GM12878 (cell line): ENCODE data around the gene SNRNP200. TPM values are rescaled to one million over a fixed set of nuclear protein-coding genes. Genes with fewer than 3 reads are reported as not detected.

Source experiments
- ATAC-seq: fragments of 200-7000 bp; cut with Tn5 transposase; 3 replicates; pipeline ENCODE4 v1.9.1; 2020; ENCODE audit warnings: mild to moderate bottlenecking, moderate library complexity
- BruUV-seq: library from RNA; stranded (reverse); fragments of 400-500 nt; replicated peaks from 2 replicates; lab custom pipeline; 2021; lab: Mats Ljungman, UMichigan
- CTCF ChIA-PET: fragments of 300-600 bp; sonication (Branson Sonifier 250); formaldehyde crosslinking; extraction: SDS; loops from one replicate; lab custom pipeline; 2021; ENCODE audit warnings: inconsistent platforms; lab: Yijun Ruan, JAX
- POLR2A ChIA-PET: fragments of 350-600 bp; formaldehyde crosslinking; extraction: SDS; loops from one replicate; lab custom pipeline; 2021; ENCODE audit warnings: inconsistent platforms; lab: Charles Lee
- RAD21 ChIA-PET: fragments of 300-600 bp; sonication (Branson Sonifier 250); formaldehyde crosslinking; loops from one replicate; lab custom pipeline; 2023; ENCODE audit warnings: antibody characterized with exemption; ENCODE audit not compliant: unreplicated experiment; lab: Charles Lee
- SMC1A ChIA-PET: fragments of 300-600 bp; sonication (Branson Sonifier 250); formaldehyde crosslinking; loops from one replicate; lab custom pipeline; 2023; ENCODE audit not compliant: unreplicated experiment, uncharacterized antibody; lab: Charles Lee
- DNase-seq: peaks from one replicate; pipeline ENCODE4 v3.0.0-alpha.2; 2011; ENCODE audit warnings: low read depth, low spot score
- FAIRE-seq: peaks from 3 replicates; lab custom pipeline; 2011; peaks lifted over from hg19 to GRCh38; lab: Jason Lieb, UNC
- H2AFZ ChIP-seq: 2 replicates; pipeline ENCODE4 v1.6.0; 2011; ENCODE audit warnings: low read depth, low read length, control low read depth; ENCODE audit not compliant: control insufficient read depth
- H3K27ac ChIP-seq: 2 replicates; pipeline ENCODE4 v1.5.1; 2011; ENCODE audit warnings: control low read depth; ENCODE audit not compliant: control insufficient read depth, insufficient read depth
- H3K27me3 ChIP-seq, 2 experiments: replicated peaks in 1 of 2; 2 replicates each; pipeline versions ENCODE4 v1.6.0 to v1.6.1; 2011; ENCODE audit warnings: low read length in 1 of 2; ENCODE audit not compliant: control insufficient read depth in 2 of 2, insufficient read depth in 2 of 2
- H3K36me3 ChIP-seq, 2 experiments: 2 replicates each; pipeline ENCODE4 v1.5.1; 2011; ENCODE audit warnings: low read length in 1 of 2; ENCODE audit not compliant: control insufficient read depth in 2 of 2, insufficient read depth in 2 of 2
- H3K4me1 ChIP-seq: 2 replicates; pipeline ENCODE4 v1.6.1; 2011; ENCODE audit warnings: mild to moderate bottlenecking, low read length, moderate library complexity, mixed read lengths; ENCODE audit not compliant: control insufficient read depth, insufficient read depth
- H3K4me2 ChIP-seq: 2 replicates; pipeline ENCODE4 v1.6.0; 2011; ENCODE audit warnings: control low read depth; ENCODE audit not compliant: control insufficient read depth, insufficient read depth
- H3K4me3 ChIP-seq: fragments of 200-600 bp; sonication (generic); 2 replicates; pipeline ENCODE4 v1.5.1; 2016
- H3K79me2 ChIP-seq: 2 replicates; pipeline ENCODE4 v1.6.0; 2011; ENCODE audit warnings: low read length; ENCODE audit not compliant: control insufficient read depth, insufficient read depth
- H3K9ac ChIP-seq: 2 replicates; pipeline ENCODE4 v1.8.0; 2011; ENCODE audit warnings: low read length, control low read depth, mixed read lengths; ENCODE audit not compliant: control insufficient read depth, insufficient read depth
- H3K9me3 ChIP-seq: replicated peaks from 3 replicates; pipeline ENCODE4 v1.5.1; 2011; ENCODE audit warnings: mild to moderate bottlenecking, low read length; ENCODE audit not compliant: control insufficient read depth, insufficient read depth
- H4K20me1 ChIP-seq: 2 replicates; pipeline ENCODE4 v1.6.0; 2011; ENCODE audit not compliant: control insufficient read depth, insufficient read depth
- CREB1 ChIP-seq: IDR thresholded peaks from 2 replicates; pipeline ENCODE4 v1.6.1; 2012; ENCODE audit warnings: low read depth, mild to moderate bottlenecking, inconsistent platforms
- IKZF1 ChIP-seq: fragments of 450-650 bp; conservative IDR thresholded peaks from 2 replicates; pipeline ENCODE4 v1.6.1; 2017; ENCODE audit warnings: antibody characterized with exemption, mild to moderate bottlenecking
- MYC ChIP-seq: IDR thresholded peaks from 2 replicates; pipeline ENCODE4 v1.6.1; 2011; ENCODE audit warnings: mild to moderate bottlenecking, low read length, moderate library complexity, inconsistent platforms; ENCODE audit not compliant: insufficient read depth, insufficient replicate concordance, insufficient read length, severe bottlenecking
- NFXL1 ChIP-seq: fragments of 450-650 bp; IDR thresholded peaks from 2 replicates; pipeline ENCODE4 v1.6.1; 2017; ENCODE audit warnings: antibody characterized with exemption, mild to moderate bottlenecking, borderline replicate concordance
- NFYA ChIP-seq: IDR thresholded peaks from 2 replicates; pipeline ENCODE4 v1.6.1; 2011; ENCODE audit warnings: low read depth, mild to moderate bottlenecking, low read length, improper control_type of control experiment, borderline replicate concordance
- POLR2A ChIP-seq: IDR thresholded peaks from 2 replicates; pipeline ENCODE4 v1.6.1; 2011; ENCODE audit warnings: low read depth, mild to moderate bottlenecking, low read length
- STAT1 ChIP-seq: fragments of 450-650 bp; conservative IDR thresholded peaks from 2 replicates; pipeline ENCODE4 v1.6.1; 2014; ENCODE audit warnings: antibody characterized with exemption, mild to moderate bottlenecking
- USF1 ChIP-seq: IDR thresholded peaks from 2 replicates; pipeline ENCODE4 v1.6.1; 2011; ENCODE audit warnings: borderline replicate concordance, low read depth, mild to moderate bottlenecking, moderate library complexity, mixed read lengths, low read length; ENCODE audit not compliant: insufficient read depth; ENCODE audit errors: extremely low read length
- ZNF24 ChIP-seq: fragments of 450-650 bp; IDR thresholded peaks from 2 replicates; pipeline ENCODE4 v1.6.1; 2017; ENCODE audit warnings: antibody characterized with exemption, mild to moderate bottlenecking
- ZNF274 ChIP-seq: IDR thresholded peaks from one replicate; pipeline ENCODE4 v1.8.0; 2011; ENCODE audit not compliant: insufficient read length, insufficient read depth
- WGBS: methylation state at CpG from one replicate; pipeline ENCODE4 v1.1.6; 2016; ENCODE audit warnings: low lambda C conversion rate; ENCODE audit not compliant: insufficient replicate concordance, insufficient coverage; ENCODE audit errors: missing lambda C conversion rate; 5-methylcytosine and 5-hydroxymethylcytosine counted together
- in situ Hi-C: fragments of 300-500 bp; cut with MboI; formaldehyde crosslinking; loops from 9 replicates; pipeline ENCODE4 v1.14.3; 2018; ENCODE audit warnings: mixed read lengths
- intact Hi-C: fragments of 100-400 bp; cut with micrococcal nuclease; formaldehyde crosslinking; loops from one replicate; pipeline ENCODE4 v1.14.2; 2022; ENCODE audit not compliant: unreplicated experiment
- polyA plus RNA-seq, 11 experiments: library from polyadenylated mRNA; depleted of rRNA in 4 of 11; unstranded in 6 of 11; stranded (reverse) in 5 of 11; fragments of >200 nt; fragmentation: Nextera tagmentation in 4 of 11; fragmentation: Illumina TruSeq in 1 of 11; extraction: Ambion mirVana in 4 of 11; extraction: Trizol in 1 of 11; gene quantifications; 1 replicate in 1 of 11; 2 replicates in 10 of 11; pipeline versions ENCODE4 v1.2.1 to v1.2.3, GENCODE V29; 2011 to 2016; ENCODE audit warnings: inconsistent platforms in 2 of 11, missing spikeins in 2 of 11, low read depth in 1 of 11
- total RNA-seq, 4 experiments: library from RNA; depleted of rRNA in 3 of 4; stranded (reverse); fragments of >200 nt in 3 of 4; fragmentation: Illumina TruSeq in 1 of 4; extraction: Trizol in 1 of 4; gene quantifications; 2 replicates each; pipeline versions ENCODE4 v1.2.1 to v1.2.3, GENCODE V29; 2013 to 2021
- TF ChIP-seq, protein P1 (sequence below): IDR thresholded peaks from 2 replicates; pipeline ENCODE4 v1.6.1; 2012; ENCODE audit warnings: improper control_type of control experiment, low read depth, low read length; ENCODE audit not compliant: insufficient replicate concordance

The SNRNP200 gene
- total and polyA plus RNA-seq, 10 of the 15 experiments (the other 5 are each of a cell fraction or from before 2014, with no cell fraction given) = 59.2 to 176 (median 106) TPM

GRCh38 chr2:96301865-96302264 is 3.5 kb downstream of the SNRNP200 start:
- DNase-seq = no peak
- ChIA-PET CTCF (interaction anchor here (0.6 to 1.3 kb wide), 5 partner anchors 9 to 309 kb away, joined by 3 to 4 read pairs (median 4); no protein-coding TSS in a partner anchor), SMC1A (interaction anchor here (0.7 to 3.1 kb wide), 8 partner anchors 9 to 43 kb away, joined by 3 to 9 read pairs (median 4); partner anchors contain the start of gene NCAPH), POLR2A (interaction anchor here (0.6 to 0.7 kb wide), 2 partner anchors 50 to 94 kb away, joined by 3 read pairs; no protein-coding TSS in a partner anchor), RAD21 (interaction anchor here (2.0 kb wide), 2 partner anchors 21 to 43 kb away, joined by 7 to 8 read pairs; no protein-coding TSS in a partner anchor)
- Histone ChIP-seq H2AFZ (no peak overlapping the region), H3K36me3 (peaks cover 12 to 40% of the 10 kb centered on the region in 2 experiments), H3K9ac (no peak overlapping the region), H3K4me3 (no peak overlapping the region), H3K9me3 (no peaks in the 10 kb centered on the region), H3K27me3 (no peaks in the 10 kb centered on the region), H4K20me1 (no peaks in the 10 kb centered on the region), H3K79me2 (peaks cover 44% of the 10 kb centered on the region), H3K4me1 (peaks cover 5% of the 10 kb centered on the region), H3K4me2 (no peak overlapping the region), H3K27ac (no peak overlapping the region)
- no peak for FAIRE-seq
- WGBS = 45% methylated on average over 1 of the region's 1 CpG
- in situ Hi-C loops = no loop called here
- TF ChIP-seq, protein P1, sequence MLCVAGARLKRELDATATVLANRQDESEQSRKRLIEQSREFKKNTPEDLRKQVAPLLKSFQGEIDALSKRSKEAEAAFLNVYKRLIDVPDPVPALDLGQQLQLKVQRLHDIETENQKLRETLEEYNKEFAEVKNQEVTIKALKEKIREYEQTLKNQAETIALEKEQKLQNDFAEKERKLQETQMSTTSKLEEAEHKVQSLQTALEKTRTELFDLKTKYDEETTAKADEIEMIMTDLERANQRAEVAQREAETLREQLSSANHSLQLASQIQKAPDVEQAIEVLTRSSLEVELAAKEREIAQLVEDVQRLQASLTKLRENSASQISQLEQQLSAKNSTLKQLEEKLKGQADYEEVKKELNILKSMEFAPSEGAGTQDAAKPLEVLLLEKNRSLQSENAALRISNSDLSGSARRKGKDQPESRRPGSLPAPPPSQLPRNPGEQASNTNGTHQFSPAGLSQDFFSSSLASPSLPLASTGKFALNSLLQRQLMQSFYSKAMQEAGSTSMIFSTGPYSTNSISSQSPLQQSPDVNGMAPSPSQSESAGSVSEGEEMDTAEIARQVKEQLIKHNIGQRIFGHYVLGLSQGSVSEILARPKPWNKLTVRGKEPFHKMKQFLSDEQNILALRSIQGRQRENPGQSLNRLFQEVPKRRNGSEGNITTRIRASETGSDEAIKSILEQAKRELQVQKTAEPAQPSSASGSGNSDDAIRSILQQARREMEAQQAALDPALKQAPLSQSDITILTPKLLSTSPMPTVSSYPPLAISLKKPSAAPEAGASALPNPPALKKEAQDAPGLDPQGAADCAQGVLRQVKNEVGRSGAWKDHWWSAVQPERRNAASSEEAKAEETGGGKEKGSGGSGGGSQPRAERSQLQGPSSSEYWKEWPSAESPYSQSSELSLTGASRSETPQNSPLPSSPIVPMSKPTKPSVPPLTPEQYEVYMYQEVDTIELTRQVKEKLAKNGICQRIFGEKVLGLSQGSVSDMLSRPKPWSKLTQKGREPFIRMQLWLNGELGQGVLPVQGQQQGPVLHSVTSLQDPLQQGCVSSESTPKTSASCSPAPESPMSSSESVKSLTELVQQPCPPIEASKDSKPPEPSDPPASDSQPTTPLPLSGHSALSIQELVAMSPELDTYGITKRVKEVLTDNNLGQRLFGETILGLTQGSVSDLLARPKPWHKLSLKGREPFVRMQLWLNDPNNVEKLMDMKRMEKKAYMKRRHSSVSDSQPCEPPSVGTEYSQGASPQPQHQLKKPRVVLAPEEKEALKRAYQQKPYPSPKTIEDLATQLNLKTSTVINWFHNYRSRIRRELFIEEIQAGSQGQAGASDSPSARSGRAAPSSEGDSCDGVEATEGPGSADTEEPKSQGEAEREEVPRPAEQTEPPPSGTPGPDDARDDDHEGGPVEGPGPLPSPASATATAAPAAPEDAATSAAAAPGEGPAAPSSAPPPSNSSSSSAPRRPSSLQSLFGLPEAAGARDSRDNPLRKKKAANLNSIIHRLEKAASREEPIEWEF = no peak
- TF ChIP-seq STAT1 (no peak), IKZF1 (no peak), NFXL1 (no peak), ZNF274 (no peak), MYC (no peak), NFYA (no peak), POLR2A (no peak), ZNF24 (no peak), CREB1 (no peak), USF1 (no peak)
- ATAC-seq = no peak
- intact Hi-C loops = no loop called here
- BruUV-seq = no TSS peak
